ENCODE measurements around the gene CRB1. TPM values are rescaled to one million over a fixed set of nuclear protein-coding genes. Genes with fewer than 3 reads are reported as not detected.

Gene CRB1
- total and polyA plus RNA-seq, 9 of the 15 experiments (the other 6 are each of a cell fraction or from before 2014, with no cell fraction given) = 0.04 to 0.10 TPM; not detected in 7

DNA sequence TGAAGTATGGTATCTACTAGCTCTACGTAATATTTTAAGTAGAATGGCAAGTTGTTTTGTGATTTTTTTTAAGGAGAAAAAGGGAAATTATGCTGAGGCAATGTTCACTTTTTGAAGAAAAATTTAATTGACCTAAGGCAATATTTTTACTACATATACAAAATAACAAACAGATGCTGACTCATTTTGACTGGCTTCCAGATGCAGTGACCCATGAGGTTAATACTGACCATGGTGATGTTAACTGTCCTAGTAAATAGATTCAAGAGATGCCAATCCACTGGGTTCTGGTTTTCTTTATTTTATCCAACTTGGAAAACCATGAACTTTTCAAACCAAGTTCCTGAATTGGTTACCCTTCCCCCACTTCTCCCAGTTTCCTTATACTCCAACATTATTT lies 154.9 kb downstream of the CRB1 start:
- Histone ChIP-seq H4K20me1 (replicated peaks; ENCODE audit: control insufficient read depth, insufficient read depth, low read length) (no peaks in the 10 kb centered on the region), H3K4me1 (replicated peaks in 1 of 2; ENCODE audit: control insufficient read depth in 2 of 2, insufficient read depth in 2 of 2, low read length in 2 of 2) (no peaks in the 10 kb centered on the region), H3K27ac (ENCODE audit: extremely low read depth, low read depth, low read length) (no peak overlapping the region), H3K4me3 (no peak overlapping the region), H2AFZ (ENCODE audit: low read depth, low read length) (no peak overlapping the region), H3K9me1 (ENCODE audit: control insufficient read depth, insufficient read depth, low read length) (no peaks in the 10 kb centered on the region), H3K4me2 (ENCODE audit: insufficient read depth, low read length) (no peak overlapping the region), H3K9ac (ENCODE audit: insufficient read depth in 1 of 2, low read depth in 2 of 2, low read length in 2 of 2) (no peak overlapping the region), H3K79me2 (ENCODE audit: control insufficient read depth, insufficient read depth, low read length) (no peaks in the 10 kb centered on the region), H3K9me3 (replicated peaks; ENCODE audit: control insufficient read depth, insufficient read depth, low read depth, low read length) (no peaks in the 10 kb centered on the region), H3K36me3 (ENCODE audit: control insufficient read depth, insufficient read depth, low read length) (no peaks in the 10 kb centered on the region), H3K27me3 (ENCODE audit: control insufficient read depth in 2 of 2, insufficient read depth in 2 of 2, low read length in 2 of 2) (no peaks in the 10 kb centered on the region)
- no peak for DNase-seq (ENCODE audit: extremely low read depth in 1 of 4, low spot score in 3 of 4)
- ATAC-seq = no peak
- 5% methylated on average over 1 of the region's 1 CpG for WGBS (ENCODE audit: insufficient coverage, low coverage, missing lambda C conversion rate)
- POLR2A ChIA-PET = no interaction called here
- TF ChIP-seq, protein P1, sequence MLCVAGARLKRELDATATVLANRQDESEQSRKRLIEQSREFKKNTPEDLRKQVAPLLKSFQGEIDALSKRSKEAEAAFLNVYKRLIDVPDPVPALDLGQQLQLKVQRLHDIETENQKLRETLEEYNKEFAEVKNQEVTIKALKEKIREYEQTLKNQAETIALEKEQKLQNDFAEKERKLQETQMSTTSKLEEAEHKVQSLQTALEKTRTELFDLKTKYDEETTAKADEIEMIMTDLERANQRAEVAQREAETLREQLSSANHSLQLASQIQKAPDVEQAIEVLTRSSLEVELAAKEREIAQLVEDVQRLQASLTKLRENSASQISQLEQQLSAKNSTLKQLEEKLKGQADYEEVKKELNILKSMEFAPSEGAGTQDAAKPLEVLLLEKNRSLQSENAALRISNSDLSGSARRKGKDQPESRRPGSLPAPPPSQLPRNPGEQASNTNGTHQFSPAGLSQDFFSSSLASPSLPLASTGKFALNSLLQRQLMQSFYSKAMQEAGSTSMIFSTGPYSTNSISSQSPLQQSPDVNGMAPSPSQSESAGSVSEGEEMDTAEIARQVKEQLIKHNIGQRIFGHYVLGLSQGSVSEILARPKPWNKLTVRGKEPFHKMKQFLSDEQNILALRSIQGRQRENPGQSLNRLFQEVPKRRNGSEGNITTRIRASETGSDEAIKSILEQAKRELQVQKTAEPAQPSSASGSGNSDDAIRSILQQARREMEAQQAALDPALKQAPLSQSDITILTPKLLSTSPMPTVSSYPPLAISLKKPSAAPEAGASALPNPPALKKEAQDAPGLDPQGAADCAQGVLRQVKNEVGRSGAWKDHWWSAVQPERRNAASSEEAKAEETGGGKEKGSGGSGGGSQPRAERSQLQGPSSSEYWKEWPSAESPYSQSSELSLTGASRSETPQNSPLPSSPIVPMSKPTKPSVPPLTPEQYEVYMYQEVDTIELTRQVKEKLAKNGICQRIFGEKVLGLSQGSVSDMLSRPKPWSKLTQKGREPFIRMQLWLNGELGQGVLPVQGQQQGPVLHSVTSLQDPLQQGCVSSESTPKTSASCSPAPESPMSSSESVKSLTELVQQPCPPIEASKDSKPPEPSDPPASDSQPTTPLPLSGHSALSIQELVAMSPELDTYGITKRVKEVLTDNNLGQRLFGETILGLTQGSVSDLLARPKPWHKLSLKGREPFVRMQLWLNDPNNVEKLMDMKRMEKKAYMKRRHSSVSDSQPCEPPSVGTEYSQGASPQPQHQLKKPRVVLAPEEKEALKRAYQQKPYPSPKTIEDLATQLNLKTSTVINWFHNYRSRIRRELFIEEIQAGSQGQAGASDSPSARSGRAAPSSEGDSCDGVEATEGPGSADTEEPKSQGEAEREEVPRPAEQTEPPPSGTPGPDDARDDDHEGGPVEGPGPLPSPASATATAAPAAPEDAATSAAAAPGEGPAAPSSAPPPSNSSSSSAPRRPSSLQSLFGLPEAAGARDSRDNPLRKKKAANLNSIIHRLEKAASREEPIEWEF (CRISPR knock-in tag; IDR thresholded peaks at IDR 0.05) = no peak
- TF ChIP-seq RAD51 (IDR thresholded peaks at IDR 0.05; ENCODE audit: borderline replicate concordance, low read depth) = no peak
- TF ChIP-seq ZNF57 (CRISPR knock-in tag; IDR thresholded peaks at IDR 0.05) = no peak
- TF ChIP-seq ZNF316 (IDR thresholded peaks at IDR 0.05) = no peak
- in situ Hi-C loops (cut with MboI) = no loop called here
- CTCF ChIA-PET (ENCODE audit: low intra/inter-chr PET ratio) = no interaction called here
- no peak for FAIRE-seq
- no TSS peak for BruUV-seq (replicated peaks)
- intact Hi-C loops (cut with micrococcal nuclease) = no loop called here
